Measurements from ENCODE around the gene PKP4.

DNA sequence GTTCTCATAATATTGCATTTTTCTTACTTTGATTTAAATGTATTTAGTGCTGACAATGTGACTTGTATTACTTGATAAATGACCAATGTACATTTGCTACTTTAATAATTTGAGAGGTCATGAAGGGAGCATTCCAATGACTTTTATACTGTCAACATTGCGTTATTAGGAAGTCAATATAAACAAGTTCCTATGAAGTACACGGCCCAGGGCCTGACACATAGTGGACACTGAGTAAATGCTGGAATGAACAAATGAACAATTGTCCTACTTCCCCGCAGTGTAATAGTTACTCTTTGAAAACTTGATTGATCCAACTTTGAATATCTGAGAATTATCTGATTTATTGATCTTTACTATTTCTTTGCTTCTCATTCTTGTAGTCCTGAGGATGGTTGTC, 47.3 kb downstream of the PKP4 start:
- TF ChIP-seq, protein P1, sequence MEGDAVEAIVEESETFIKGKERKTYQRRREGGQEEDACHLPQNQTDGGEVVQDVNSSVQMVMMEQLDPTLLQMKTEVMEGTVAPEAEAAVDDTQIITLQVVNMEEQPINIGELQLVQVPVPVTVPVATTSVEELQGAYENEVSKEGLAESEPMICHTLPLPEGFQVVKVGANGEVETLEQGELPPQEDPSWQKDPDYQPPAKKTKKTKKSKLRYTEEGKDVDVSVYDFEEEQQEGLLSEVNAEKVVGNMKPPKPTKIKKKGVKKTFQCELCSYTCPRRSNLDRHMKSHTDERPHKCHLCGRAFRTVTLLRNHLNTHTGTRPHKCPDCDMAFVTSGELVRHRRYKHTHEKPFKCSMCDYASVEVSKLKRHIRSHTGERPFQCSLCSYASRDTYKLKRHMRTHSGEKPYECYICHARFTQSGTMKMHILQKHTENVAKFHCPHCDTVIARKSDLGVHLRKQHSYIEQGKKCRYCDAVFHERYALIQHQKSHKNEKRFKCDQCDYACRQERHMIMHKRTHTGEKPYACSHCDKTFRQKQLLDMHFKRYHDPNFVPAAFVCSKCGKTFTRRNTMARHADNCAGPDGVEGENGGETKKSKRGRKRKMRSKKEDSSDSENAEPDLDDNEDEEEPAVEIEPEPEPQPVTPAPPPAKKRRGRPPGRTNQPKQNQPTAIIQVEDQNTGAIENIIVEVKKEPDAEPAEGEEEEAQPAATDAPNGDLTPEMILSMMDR (conservative IDR thresholded peaks at IDR 0.05; ENCODE audit: low read depth, low read length) = no peak
- TF ChIP-seq EZH2 (IDR thresholded peaks at IDR 0.05; ENCODE audit: low read length, unreplicated experiment) = no peak
